ENCODE measurements around the gene PALLD.
A peak's percentile ranks its signal among the peaks of the same experiment; 100 is the strongest.

DNA sequence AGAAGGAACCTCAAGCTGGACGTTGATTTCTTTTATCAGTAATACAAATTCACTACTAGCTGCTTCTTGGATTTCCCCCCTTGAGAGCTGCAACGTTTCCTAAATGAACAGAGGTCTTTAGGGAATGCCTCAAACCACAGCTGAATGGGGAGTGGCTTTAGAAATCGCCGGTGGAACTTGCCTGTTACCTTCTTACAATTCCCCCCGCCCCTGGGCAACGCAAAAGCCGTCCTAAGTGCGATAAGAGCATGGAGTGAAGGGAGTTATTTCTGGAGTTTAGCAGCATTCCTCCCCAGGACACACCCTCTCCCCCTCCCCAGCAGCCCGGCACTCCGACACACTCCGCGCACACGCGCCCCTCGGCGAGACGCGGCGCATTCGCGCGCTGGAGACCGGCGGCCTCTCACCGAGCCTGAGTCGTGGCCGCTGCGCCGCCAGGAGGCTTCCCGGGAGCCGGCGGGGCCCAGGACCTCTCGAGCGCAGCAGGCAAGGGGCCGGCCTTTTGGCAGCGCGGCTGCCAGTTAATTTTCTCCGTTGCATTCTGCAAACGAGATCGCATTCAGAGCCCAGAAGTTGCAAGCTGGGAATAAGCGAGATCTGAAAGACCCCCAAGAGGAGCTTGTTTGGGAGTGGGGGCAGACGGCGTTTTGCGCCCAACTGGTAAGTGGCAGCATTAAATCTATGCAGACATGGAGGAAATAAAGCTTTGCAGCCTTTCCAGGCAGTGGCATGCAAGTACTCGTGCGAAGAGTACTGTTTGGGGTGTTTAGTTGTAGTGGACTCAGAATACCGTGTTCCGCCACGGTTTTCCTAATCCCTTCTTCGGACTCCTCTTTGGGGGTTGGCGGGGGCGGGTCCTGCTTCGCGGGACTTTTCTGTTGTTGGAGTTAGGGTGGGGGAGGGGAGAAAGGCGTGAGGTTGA is 134.7 kb downstream of the PALLD start:
- TF ChIP-seq, protein P1, sequence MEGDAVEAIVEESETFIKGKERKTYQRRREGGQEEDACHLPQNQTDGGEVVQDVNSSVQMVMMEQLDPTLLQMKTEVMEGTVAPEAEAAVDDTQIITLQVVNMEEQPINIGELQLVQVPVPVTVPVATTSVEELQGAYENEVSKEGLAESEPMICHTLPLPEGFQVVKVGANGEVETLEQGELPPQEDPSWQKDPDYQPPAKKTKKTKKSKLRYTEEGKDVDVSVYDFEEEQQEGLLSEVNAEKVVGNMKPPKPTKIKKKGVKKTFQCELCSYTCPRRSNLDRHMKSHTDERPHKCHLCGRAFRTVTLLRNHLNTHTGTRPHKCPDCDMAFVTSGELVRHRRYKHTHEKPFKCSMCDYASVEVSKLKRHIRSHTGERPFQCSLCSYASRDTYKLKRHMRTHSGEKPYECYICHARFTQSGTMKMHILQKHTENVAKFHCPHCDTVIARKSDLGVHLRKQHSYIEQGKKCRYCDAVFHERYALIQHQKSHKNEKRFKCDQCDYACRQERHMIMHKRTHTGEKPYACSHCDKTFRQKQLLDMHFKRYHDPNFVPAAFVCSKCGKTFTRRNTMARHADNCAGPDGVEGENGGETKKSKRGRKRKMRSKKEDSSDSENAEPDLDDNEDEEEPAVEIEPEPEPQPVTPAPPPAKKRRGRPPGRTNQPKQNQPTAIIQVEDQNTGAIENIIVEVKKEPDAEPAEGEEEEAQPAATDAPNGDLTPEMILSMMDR (IDR thresholded peaks at IDR 0.05; ENCODE audit: control extremely low read depth in 1 of 3, insufficient read depth in 1 of 3, low read depth in 1 of 3, low read length in 3 of 3) = peak in 2 of 3 experiments; percentile 16 to 32; a peak in 3 of 4 replicates
- TF ChIP-seq POLR2A (IDR thresholded peaks at IDR 0.05; ENCODE audit: control extremely low read depth in 1 of 2, low read depth in 2 of 2, low read length in 2 of 2) (peak in 1 of 2 experiments; percentile 26; a peak in 1 of 3 replicates), SP2 (IDR thresholded peaks at IDR 0.05; ENCODE audit: low read length) (no peak), NRF1 (IDR thresholded peaks at IDR 0.05; ENCODE audit: low read depth, low read length) (no peak), HDAC2 (IDR thresholded peaks at IDR 0.05; ENCODE audit: borderline replicate concordance in 1 of 2, low read depth in 2 of 2, low read length in 2 of 2) (peak in 1 of 2 experiments; percentile 71; a peak in 2 of 4 replicates), RFX5 (IDR thresholded peaks at IDR 0.05; ENCODE audit: borderline replicate concordance, low read depth, low read length) (no peak), HDAC6 (IDR thresholded peaks at IDR 0.05; ENCODE audit: low read depth, low read length) (no peak), TAF1 (IDR thresholded peaks at IDR 0.05; ENCODE audit: low read depth, low read length) (peak; percentile 45; the same call in 1 of the 2 replicates)

All from H1 (cell line).